ENCODE measurements around the gene CD300H.

CD300H gene

GRCh38 chr17:74608511-74608910 is 41.2 kb upstream of the CD300H start:
- no peaks in the 10 kb centered on the region for H3K9me3 ChIP-seq (ENCODE audit: control insufficient read depth, low read length)

DNA sequence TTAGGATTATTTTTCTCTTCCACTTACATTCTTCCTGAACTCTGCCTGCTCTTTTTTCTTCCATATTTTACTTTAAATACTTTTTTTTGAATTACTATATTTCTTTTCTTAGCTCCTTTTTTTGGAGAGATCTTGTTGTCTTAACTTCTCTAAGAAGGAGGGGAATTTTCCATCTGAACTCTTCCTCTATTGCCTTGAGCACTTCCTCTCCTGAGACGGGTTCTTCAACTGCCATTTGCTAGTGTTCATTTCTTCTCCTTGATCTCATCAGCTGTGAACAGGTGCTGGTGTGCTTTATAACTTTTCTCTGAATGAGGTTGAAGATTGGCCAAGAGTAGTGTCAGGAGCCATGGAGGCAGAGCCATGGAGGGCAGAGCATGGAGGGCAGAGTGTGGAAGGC is 39.9 kb upstream of the CD300H start:
- no peak overlapping the region for H2AK5ac ChIP-seq (ENCODE audit: low read length, severe bottlenecking)
- H3K27ac ChIP-seq (ENCODE audit: low read length, poor library complexity, severe bottlenecking) = no peak overlapping the region
- no peak overlapping the region for H3K4ac ChIP-seq (ENCODE audit: low read depth in 1 of 2, low read length in 2 of 2)
- WGBS = no CpG with 5 or more reads among the region's 1 CpG
- no peaks in the 10 kb centered on the region for H3K79me1 ChIP-seq (replicated peaks; ENCODE audit: low read length, poor library complexity, severe bottlenecking)
- no peak overlapping the region for H2AFZ ChIP-seq (ENCODE audit: low read depth, low read length)
- H2BK12ac ChIP-seq (ENCODE audit: low read length in 2 of 2) = no peak overlapping the region
- no peaks in the 10 kb centered on the region for H3K36me3 ChIP-seq (ENCODE audit: control insufficient read depth in 1 of 2, insufficient read depth in 2 of 2, low read depth in 1 of 2, low read length in 2 of 2)
- H3K4me3 ChIP-seq (ENCODE audit: insufficient read depth in 1 of 2, low read depth in 1 of 2, low read length in 2 of 2) = no peak overlapping the region
- no peak overlapping the region for H3K14ac ChIP-seq (ENCODE audit: low read length in 2 of 2)
- no peaks in the 10 kb centered on the region for H3K9me3 ChIP-seq (ENCODE audit: control insufficient read depth, low read length)
- H3K9ac ChIP-seq (ENCODE audit: low read length) = no peak overlapping the region
- peaks cover 33 to 76% of the 10 kb centered on the region in 2 experiments for H3K27me3 ChIP-seq (ENCODE audit: control insufficient read depth in 1 of 2, insufficient read depth in 1 of 2, low read length in 2 of 2)
- H3K18ac ChIP-seq (ENCODE audit: low read depth in 1 of 2, low read length in 2 of 2) = no peak overlapping the region
- H2BK120ac ChIP-seq (ENCODE audit: low read depth, low read length) = no peak overlapping the region
- no peak overlapping the region for H4K91ac ChIP-seq (ENCODE audit: low read length)
- H3K4me2 ChIP-seq (ENCODE audit: low read length, poor library complexity, severe bottlenecking) = no peak overlapping the region
- H4K8ac ChIP-seq (ENCODE audit: low read length) = no peak overlapping the region
- no peak overlapping the region for H3K23ac ChIP-seq (ENCODE audit: low read length in 2 of 2)
- H3K4me1 ChIP-seq (ENCODE audit: control insufficient read depth, insufficient read depth, low read depth, low read length) = no peaks in the 10 kb centered on the region
- no peak overlapping the region for H2BK15ac ChIP-seq (ENCODE audit: low read depth, poor library complexity, severe bottlenecking)
- H2BK5ac ChIP-seq (ENCODE audit: low read depth, low read length, poor library complexity, severe bottlenecking) = no peak overlapping the region
- DNase-seq = no peak

More at GRCh38 chr17:74608511-74608910, 41.2 kb upstream of the CD300H start:
- Histone ChIP-seq H2AK5ac (ENCODE audit: low read length, severe bottlenecking) (no peak overlapping the region), H2BK12ac (ENCODE audit: low read length in 2 of 2) (no peak overlapping the region), H3K79me1 (replicated peaks; ENCODE audit: low read length, poor library complexity, severe bottlenecking) (no peaks in the 10 kb centered on the region), H3K4me2 (ENCODE audit: low read length, poor library complexity, severe bottlenecking) (no peak overlapping the region), H4K8ac (ENCODE audit: low read length) (no peak overlapping the region), H3K14ac (ENCODE audit: low read length in 2 of 2) (no peak overlapping the region), H2BK5ac (ENCODE audit: low read depth, low read length, poor library complexity, severe bottlenecking) (no peak overlapping the region), H3K4ac (ENCODE audit: low read depth in 1 of 2, low read length in 2 of 2) (no peak overlapping the region), H2AFZ (ENCODE audit: low read depth, low read length) (no peak overlapping the region), H2BK120ac (ENCODE audit: low read depth, low read length) (no peak overlapping the region), H3K27ac (ENCODE audit: low read length, poor library complexity, severe bottlenecking) (no peak overlapping the region), H3K23ac (ENCODE audit: low read length in 2 of 2) (no peak overlapping the region), H3K36me3 (ENCODE audit: control insufficient read depth in 1 of 2, insufficient read depth in 2 of 2, low read depth in 1 of 2, low read length in 2 of 2) (no peaks in the 10 kb centered on the region), H4K91ac (ENCODE audit: low read length) (no peak overlapping the region), H3K4me1 (ENCODE audit: control insufficient read depth, insufficient read depth, low read depth, low read length) (peaks cover 4% of the 10 kb centered on the region), H3K27me3 (ENCODE audit: control insufficient read depth in 1 of 2, insufficient read depth in 1 of 2, low read length in 2 of 2) (peaks cover 21 to 69% of the 10 kb centered on the region in 2 experiments), H3K9ac (ENCODE audit: low read length) (no peak overlapping the region), H3K18ac (ENCODE audit: low read depth in 1 of 2, low read length in 2 of 2) (no peak overlapping the region), H3K4me3 (ENCODE audit: insufficient read depth in 1 of 2, low read depth in 1 of 2, low read length in 2 of 2) (no peak overlapping the region), H2BK15ac (ENCODE audit: low read depth, poor library complexity, severe bottlenecking) (no peak overlapping the region)
- WGBS = 80% methylated on average over 3 of the region's 3 CpGs
- no peak for DNase-seq

DNA sequence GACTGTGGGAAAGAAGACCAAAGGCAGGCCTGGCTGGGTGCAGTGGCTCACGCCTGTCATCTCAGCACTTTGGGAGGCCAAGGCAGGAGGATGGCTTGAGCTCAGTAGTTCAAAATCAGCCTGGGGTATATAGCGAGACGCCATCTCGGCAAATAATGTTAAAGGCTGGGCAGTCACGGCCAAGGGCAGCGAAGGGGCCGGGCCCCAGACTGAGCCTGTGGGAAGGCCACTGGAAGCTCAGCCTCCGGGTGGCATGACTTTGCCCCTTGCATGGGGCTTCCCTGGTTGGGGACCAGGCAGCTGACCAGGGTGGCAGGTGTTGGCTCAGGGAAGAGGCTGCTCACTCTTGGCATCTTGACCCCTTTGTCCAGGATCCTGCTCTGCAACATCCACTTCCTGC is 38.7 kb upstream of the CD300H start:
- no peak overlapping the region for H4K8ac ChIP-seq (ENCODE audit: low read length)
- no peak overlapping the region for H3K4me3 ChIP-seq (ENCODE audit: insufficient read depth in 1 of 2, low read depth in 1 of 2, low read length in 2 of 2)
- no peak overlapping the region for H3K4ac ChIP-seq (ENCODE audit: low read depth in 1 of 2, low read length in 2 of 2)
- H3K79me1 ChIP-seq (replicated peaks; ENCODE audit: low read length, poor library complexity, severe bottlenecking) = no peaks in the 10 kb centered on the region
- H4K91ac ChIP-seq (ENCODE audit: low read length) = no peak overlapping the region
- DNase-seq = no peak
- H3K23ac ChIP-seq (ENCODE audit: low read length in 2 of 2) = no peak overlapping the region
- no peak overlapping the region for H3K9ac ChIP-seq (ENCODE audit: low read length)
- no peak overlapping the region for H2AK5ac ChIP-seq (ENCODE audit: low read length, severe bottlenecking)
- no peak overlapping the region for H2BK5ac ChIP-seq (ENCODE audit: low read depth, low read length, poor library complexity, severe bottlenecking)
- no peak overlapping the region for H2BK15ac ChIP-seq (ENCODE audit: low read depth, poor library complexity, severe bottlenecking)
- WGBS = 86% methylated on average over 8 of the region's 8 CpGs
- H3K18ac ChIP-seq (ENCODE audit: low read depth in 1 of 2, low read length in 2 of 2) = no peak overlapping the region
- no peak overlapping the region for H3K14ac ChIP-seq (ENCODE audit: low read length in 2 of 2)
- H2AFZ ChIP-seq (ENCODE audit: low read depth, low read length) = no peak overlapping the region
- no peak overlapping the region for H3K4me2 ChIP-seq (ENCODE audit: low read length, poor library complexity, severe bottlenecking)
- H3K4me1 ChIP-seq (ENCODE audit: control insufficient read depth, insufficient read depth, low read depth, low read length) = no peaks in the 10 kb centered on the region
- H3K9me3 ChIP-seq (ENCODE audit: control insufficient read depth, low read length) = no peaks in the 10 kb centered on the region
- H3K27ac ChIP-seq (ENCODE audit: low read length, poor library complexity, severe bottlenecking) = no peak overlapping the region
- no peaks in the 10 kb centered on the region for H3K36me3 ChIP-seq (ENCODE audit: control insufficient read depth in 1 of 2, insufficient read depth in 2 of 2, low read depth in 1 of 2, low read length in 2 of 2)
- H2BK12ac ChIP-seq (ENCODE audit: low read length in 2 of 2) = no peak overlapping the region
- H3K27me3 ChIP-seq (ENCODE audit: control insufficient read depth in 1 of 2, insufficient read depth in 1 of 2, low read length in 2 of 2) = peaks cover 33 to 72% of the 10 kb centered on the region in 2 experiments
- H2BK120ac ChIP-seq (ENCODE audit: low read depth, low read length) = no peak overlapping the region

GRCh38 chr17:74605361-74605760 is 38.1 kb upstream of the CD300H start:
- Histone ChIP-seq H3K27ac (ENCODE audit: low read length, poor library complexity, severe bottlenecking) (no peak overlapping the region), H3K4me2 (ENCODE audit: low read length, poor library complexity, severe bottlenecking) (no peak overlapping the region), H3K4me3 (ENCODE audit: insufficient read depth in 1 of 2, low read depth in 1 of 2, low read length in 2 of 2) (no peak overlapping the region), H3K23ac (ENCODE audit: low read length in 2 of 2) (no peak overlapping the region), H3K9me3 (ENCODE audit: control insufficient read depth, low read length) (no peaks in the 10 kb centered on the region), H2AK5ac (ENCODE audit: low read length, severe bottlenecking) (no peak overlapping the region), H4K91ac (ENCODE audit: low read length) (no peak overlapping the region), H3K14ac (ENCODE audit: low read length in 2 of 2) (no peak overlapping the region), H3K4me1 (ENCODE audit: control insufficient read depth, insufficient read depth, low read depth, low read length) (no peaks in the 10 kb centered on the region), H2BK12ac (ENCODE audit: low read length in 2 of 2) (no peak overlapping the region), H2BK120ac (ENCODE audit: low read depth, low read length) (no peak overlapping the region), H2BK15ac (ENCODE audit: low read depth, poor library complexity, severe bottlenecking) (no peak overlapping the region), H4K8ac (ENCODE audit: low read length) (no peak overlapping the region), H3K9ac (ENCODE audit: low read length) (no peak overlapping the region), H2AFZ (ENCODE audit: low read depth, low read length) (no peak overlapping the region), H3K18ac (ENCODE audit: low read depth in 1 of 2, low read length in 2 of 2) (no peak overlapping the region), H3K79me1 (replicated peaks; ENCODE audit: low read length, poor library complexity, severe bottlenecking) (no peaks in the 10 kb centered on the region), H3K36me3 (ENCODE audit: control insufficient read depth in 1 of 2, insufficient read depth in 2 of 2, low read depth in 1 of 2, low read length in 2 of 2) (no peaks in the 10 kb centered on the region), H3K4ac (ENCODE audit: low read depth in 1 of 2, low read length in 2 of 2) (no peak overlapping the region), H3K27me3 (ENCODE audit: control insufficient read depth in 1 of 2, insufficient read depth in 1 of 2, low read length in 2 of 2) (peaks cover 35 to 71% of the 10 kb centered on the region in 2 experiments), H2BK5ac (ENCODE audit: low read depth, low read length, poor library complexity, severe bottlenecking) (no peak overlapping the region)
- WGBS = 73% methylated on average over 7 of the region's 10 CpGs
- DNase-seq = peak; percentile 46
